ENCODE measurements around the gene SCGB1D1.

DNA sequence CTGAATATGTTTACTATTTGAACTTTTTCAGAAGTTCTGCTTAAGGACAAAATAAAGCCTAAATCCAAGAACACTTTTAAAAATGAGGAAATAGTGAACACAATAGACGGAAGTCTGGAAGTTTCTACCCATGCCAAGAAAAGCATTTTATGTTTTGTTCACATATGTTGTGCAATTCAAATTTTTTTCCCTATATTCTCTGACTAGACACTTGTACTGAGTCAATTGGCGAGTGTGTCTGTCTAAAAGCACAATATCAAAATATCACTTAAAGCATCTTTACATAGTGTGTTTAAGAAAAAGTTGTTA lies 37.0 kb upstream of the SCGB1D1 start:
- TF ChIP-seq, protein P1, sequence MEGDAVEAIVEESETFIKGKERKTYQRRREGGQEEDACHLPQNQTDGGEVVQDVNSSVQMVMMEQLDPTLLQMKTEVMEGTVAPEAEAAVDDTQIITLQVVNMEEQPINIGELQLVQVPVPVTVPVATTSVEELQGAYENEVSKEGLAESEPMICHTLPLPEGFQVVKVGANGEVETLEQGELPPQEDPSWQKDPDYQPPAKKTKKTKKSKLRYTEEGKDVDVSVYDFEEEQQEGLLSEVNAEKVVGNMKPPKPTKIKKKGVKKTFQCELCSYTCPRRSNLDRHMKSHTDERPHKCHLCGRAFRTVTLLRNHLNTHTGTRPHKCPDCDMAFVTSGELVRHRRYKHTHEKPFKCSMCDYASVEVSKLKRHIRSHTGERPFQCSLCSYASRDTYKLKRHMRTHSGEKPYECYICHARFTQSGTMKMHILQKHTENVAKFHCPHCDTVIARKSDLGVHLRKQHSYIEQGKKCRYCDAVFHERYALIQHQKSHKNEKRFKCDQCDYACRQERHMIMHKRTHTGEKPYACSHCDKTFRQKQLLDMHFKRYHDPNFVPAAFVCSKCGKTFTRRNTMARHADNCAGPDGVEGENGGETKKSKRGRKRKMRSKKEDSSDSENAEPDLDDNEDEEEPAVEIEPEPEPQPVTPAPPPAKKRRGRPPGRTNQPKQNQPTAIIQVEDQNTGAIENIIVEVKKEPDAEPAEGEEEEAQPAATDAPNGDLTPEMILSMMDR (IDR thresholded peaks at IDR 0.05): no peak
- no peak for TF ChIP-seq POLR2A (IDR thresholded peaks at IDR 0.05)
